Activated CD4-positive, alpha-beta T cell treated with anti-CD3 and anti-CD28 coated beads, Interleukin-2, amount 50 U/mL, for 4 hours (primary cell): ENCODE data around the gene TNF.

Source experiments
- DNase-seq, 2 experiments: peaks; one replicate each; pipeline ENCODE4 v3.0.0-alpha.2; 2020

Gene TNF

DNA sequence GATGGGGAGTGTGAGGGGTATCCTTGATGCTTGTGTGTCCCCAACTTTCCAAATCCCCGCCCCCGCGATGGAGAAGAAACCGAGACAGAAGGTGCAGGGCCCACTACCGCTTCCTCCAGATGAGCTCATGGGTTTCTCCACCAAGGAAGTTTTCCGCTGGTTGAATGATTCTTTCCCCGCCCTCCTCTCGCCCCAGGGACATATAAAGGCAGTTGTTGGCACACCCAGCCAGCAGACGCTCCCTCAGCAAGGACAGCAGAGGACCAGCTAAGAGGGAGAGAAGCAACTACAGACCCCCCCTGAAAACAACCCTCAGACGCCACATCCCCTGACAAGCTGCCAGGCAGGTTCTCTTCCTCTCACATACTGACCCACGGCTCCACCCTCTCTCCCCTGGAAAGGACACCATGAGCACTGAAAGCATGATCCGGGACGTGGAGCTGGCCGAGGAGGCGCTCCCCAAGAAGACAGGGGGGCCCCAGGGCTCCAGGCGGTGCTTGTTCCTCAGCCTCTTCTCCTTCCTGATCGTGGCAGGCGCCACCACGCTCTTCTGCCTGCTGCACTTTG, at the start of gene TNF:
Gene TNF (plus strand): TSS at position 231 of the 567 bp plus-strand sequence. CDS start 177 bp downstream, at position 408.
- peak; percentile 87 to 89 for DNase-seq

DNA sequence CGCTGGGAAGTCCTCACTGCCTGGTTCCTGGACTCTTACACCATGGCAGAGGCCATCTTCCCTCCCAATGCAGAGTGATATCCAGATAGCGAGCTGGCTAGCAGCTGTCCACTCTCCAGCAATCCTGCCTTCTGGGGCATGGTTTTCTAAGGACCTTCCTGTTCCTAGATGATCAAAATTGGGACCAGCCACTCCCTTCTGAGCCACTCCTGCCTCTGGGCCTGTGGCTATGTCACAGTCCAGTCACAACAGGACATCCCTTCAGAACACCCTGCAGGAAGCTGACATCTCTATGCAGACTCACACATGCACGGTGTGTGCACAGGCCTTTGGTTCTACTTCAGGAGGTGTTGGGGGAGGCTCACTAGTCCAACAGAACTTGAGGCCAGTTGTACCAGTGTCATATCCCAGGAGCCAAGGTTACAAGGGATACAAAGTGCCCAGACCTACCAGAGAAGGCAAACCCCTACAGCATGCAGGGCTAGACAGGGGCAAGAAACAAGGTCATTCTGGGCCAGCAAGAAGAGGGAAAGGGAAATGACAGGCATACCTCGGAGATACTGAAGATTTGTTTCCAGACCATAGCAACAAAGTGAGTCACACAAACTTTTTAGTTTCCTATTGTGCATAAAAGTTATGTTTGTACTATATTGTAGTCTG, 49.3 kb upstream of the TNF start:
- no peak for DNase-seq

DNA sequence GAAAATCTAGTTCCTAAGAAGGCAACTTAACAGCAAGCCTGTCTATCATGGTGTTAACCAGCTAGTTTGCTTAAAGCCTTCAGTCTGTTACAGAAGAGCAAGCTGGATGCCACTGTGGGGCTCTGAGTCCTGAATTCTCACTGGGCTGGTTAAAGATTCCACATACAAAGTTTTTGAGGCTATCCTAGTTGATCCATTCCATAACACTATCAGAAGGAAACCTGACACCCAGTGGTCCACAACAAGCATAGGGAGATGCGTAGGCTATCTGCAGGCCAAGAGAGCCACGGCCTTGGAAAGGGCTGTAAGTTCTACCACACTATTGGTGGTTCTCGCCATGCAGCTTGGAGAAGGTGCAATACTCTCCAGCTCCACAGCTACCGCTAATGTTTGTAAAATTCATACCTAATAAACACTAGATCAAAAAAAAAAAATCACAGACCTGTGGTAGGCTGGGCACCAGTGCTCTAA, 47.0 kb upstream of the TNF start:
- DNase-seq = no peak

DNA sequence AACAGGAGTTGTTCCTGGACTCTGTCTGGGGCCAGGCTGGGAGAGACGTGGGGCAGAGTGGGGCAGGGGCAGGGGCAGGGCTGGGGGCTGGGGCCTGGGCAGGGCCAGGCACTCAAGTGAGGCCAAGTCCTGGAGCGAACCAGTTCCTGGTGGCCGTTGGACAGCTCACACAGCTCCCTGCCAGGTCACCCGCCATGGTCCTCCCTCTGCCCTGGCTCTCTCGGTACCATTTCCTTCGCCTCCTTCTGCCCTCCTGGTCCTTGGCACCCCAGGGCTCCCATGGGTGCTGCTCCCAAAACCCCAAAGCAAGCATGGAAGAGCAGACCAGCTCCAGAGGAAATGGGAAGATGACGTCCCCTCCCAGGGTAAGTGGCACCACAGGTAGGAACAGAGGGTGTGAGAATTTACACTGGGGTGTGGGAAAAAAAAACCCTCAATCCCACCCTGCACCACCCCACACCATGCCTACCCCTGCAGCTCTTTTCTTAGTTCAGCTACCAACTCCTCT, 46.5 kb upstream of the TNF start, which contains the start of gene MCCD1:
Gene MCCD1 (plus strand): TSS at position 142 of the 508 bp plus-strand sequence. CDS start 53 bp downstream, at position 195.
- DNase-seq = no peak

- DNase-seq = no peak
These were observed 45.8 kb upstream of the TNF start for GRCh38 chr6:31529329-31530150.

GRCh38 chr6:31530659-31531058, 44.7 kb upstream of the TNF start:
- no peak for DNase-seq

- DNase-seq = no peak
These were observed 44.2 kb upstream of the TNF start for GRCh38 chr6:31531162-31531561.

DNA sequence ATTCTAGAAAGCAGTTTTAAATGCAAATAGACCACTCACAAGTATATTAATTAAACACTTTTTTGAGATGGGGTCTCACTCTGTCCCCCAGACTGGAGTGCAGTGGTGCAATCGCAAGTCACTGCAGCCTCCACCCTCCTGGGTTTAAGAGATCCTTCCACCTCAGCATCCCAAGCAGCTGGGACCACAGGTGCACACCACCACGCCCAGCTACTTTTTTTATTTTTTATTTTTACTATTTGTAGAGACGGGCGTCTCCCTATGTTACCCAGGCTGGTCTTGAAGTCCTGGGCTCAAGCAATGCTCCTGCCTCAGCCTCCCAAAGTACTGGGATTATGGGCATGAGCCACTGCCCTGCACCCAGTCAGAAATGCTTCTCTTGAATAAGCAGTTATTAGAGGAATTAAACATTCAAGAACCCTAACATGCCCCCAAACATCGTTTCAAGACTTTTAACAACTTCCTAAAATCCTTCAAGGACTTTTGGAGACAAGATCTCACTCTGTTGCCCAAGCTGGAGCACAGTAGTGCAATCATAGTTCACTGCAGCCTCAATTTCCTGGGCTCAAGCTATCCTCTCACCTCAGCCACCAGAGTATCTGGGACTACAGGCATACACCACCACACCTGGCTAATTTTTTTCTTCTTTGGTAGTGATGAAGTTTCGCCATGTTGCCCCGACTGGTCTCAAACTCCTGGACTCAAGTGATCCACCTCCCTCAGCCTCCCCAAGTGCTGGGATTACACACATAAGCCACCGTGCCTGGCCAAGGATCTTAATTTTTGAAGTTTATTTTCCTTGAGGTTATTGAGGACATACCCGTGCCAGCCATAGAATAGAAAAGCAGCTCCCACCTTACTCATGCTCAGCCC, 43.4 kb upstream of the TNF start:
- DNase-seq = no peak

GRCh38 chr6:31532644-31533454, 42.5 kb upstream of the TNF start:
- no peak for DNase-seq

DNA sequence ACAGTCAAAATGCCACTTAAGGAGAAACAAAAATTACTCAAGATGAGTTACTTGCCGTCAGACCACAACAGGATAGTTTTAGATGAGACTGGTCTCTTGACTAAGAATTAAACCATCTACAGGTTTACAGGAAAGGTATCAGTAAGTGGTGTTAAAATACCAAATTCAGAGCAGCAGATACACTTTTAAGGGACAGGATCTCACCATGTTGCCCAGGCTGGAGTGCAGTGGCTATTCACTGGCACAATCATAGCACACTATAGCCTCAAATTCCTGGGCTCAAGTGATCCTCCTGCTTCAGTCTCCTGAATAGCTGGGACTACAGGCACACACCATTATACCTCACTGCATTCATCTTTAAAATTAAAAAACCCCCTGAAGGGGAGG, 41.9 kb upstream of the TNF start:
- no peak for DNase-seq

- no peak for DNase-seq
These were observed 41.4 kb upstream of the TNF start for GRCh38 chr6:31534011-31534410.

GRCh38 chr6:31534521-31535040, 40.8 kb upstream of the TNF start:
- no peak for DNase-seq

- no peak for DNase-seq
These were observed 39.6 kb upstream of the TNF start for GRCh38 chr6:31535538-31536324.

GRCh38 chr6:31538805-31539400, 36.5 kb upstream of the TNF start:
- no peak for DNase-seq

DNA sequence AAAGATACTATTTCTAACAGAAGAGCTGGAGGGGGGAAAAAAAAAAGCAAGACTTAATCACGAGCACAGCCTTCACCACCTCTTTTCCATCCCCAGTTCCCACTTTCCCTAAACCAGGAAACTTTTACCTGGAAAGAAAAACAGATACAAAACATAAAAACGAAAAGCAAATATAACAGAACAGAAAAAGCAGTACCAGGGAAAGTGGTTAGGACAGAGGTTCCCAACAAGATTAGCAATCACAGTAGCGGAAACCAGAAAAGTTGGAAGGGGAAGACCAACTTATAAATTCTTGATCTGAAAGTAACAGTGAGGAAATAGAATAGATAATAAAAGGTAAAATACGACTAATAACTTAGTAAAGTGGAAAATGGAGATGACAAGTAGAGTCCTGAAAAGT, 34.7 kb upstream of the TNF start:
- no peak for DNase-seq

- DNase-seq = peak; percentile 56
These were observed 34.2 kb upstream of the TNF start for GRCh38 chr6:31541059-31541657.

GRCh38 chr6:31541658-31542521, 33.5 kb upstream of the TNF start, which contains the start of gene DDX39B:
TSS of gene DDX39B (minus strand) at chr6:31542003. CDS start at chr6:31540532, 1,471 bp downstream.
- DNase-seq = peak; percentile 89 to 92

- DNase-seq = no peak
These were observed 31.7 kb upstream of the TNF start for GRCh38 chr6:31543639-31544038.

DNA sequence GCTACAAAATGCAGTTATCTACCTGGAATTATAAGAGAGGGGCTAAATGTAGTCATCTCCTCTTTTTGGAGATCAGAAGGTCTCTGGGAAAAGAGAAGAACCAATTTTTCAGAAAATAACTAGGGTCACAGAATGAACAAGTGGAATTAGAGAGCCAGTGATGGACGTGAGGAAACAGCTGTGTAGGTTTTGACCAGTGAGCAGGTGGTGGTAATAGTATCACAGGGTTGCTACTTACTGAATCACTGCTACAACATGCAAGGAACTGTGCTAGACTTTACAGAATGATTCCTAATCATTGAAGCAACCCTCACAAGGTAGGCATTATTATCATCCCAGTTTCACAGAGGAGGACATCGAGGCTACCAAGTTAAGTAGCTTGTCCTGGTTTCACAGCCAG, 30.7 kb upstream of the TNF start:
- no peak for DNase-seq
